HG03378 (cell line): ENCODE measurements around the gene DGKB.
"Not testable (repeated sequence)": the region's sequence is repeated elsewhere in the genome, so short reads cannot be mapped to it uniquely, and the experiment has no call there.

Experiments used
- ATAC-seq: cut with Tn5 transposase; IDR thresholded peaks from one replicate; pipeline ENCODE4 v1.9.1; 2021; ENCODE audit warnings: mild to moderate bottlenecking, moderate library complexity; ENCODE audit not compliant: unreplicated experiment

DGKB gene

DNA sequence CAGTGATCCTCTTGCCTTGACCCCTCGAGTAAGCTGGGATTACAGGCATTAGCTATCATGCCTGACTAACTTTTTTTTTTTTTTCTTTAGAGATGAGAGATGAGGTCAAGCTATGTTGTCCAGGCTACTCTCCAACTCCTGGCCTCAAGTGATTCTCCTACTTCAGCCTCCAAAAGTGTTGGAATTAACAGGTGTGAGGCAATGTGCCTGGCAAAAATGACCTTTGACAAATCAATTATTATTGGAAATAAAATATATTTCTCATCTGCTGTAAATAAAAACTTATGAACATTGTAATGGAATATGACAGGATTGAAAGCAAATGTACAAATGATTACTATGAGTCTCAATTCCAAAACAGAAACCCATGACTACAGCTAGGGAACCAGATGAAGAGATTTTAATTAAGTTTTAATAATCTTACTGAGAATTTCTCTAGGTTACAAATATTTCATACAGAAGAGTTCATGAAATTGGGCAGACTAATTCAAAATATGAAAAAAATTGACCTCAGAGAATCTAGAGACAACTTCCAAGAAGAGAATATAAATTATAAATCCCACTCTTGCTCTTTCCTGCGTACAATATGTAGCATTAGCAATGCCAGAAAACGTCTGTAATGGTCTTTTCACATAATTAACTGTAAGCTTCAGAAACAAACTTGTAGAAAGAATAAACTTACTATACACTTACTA, 414.7 kb downstream of the DGKB start:
- no peak for ATAC-seq

DNA sequence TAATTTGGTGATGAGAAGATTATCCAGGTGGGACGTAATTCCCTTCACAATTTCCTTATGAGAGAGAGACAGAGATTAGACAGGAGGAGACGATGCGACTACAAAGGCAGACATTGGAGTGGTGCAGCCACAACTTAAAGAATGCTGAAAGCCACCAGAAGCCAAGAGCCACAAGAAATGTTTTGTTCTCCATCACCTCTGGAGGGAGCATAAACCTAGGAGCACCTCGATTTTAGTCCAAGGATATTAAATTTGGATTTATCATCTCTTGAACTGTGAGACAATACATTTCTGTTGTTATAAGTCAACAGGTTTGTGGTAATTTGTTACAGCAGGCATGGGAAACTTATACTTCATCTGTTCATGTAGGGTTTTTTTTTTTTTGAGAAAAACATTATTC, 418.9 kb downstream of the DGKB start:
- no peak for ATAC-seq

DNA sequence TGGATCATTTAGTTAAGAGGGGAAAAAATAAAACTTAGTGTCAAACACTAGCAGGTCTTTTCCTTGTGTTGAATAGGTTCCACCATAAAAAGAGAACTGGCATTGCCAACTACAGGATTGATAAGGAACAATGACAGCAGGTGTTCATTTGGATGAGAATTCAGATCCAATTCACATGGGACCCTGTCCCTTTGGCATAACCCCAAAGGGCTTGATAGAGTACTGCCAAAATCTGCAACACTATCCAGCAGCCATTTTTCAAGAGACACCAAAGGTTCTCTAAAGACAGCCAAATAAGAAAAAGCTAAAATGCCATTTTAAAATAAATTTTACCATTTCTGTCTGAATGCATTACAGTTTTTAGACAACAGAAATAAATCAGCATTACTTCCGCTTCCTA, 422.3 kb downstream of the DGKB start:
- no peak for ATAC-seq

DNA sequence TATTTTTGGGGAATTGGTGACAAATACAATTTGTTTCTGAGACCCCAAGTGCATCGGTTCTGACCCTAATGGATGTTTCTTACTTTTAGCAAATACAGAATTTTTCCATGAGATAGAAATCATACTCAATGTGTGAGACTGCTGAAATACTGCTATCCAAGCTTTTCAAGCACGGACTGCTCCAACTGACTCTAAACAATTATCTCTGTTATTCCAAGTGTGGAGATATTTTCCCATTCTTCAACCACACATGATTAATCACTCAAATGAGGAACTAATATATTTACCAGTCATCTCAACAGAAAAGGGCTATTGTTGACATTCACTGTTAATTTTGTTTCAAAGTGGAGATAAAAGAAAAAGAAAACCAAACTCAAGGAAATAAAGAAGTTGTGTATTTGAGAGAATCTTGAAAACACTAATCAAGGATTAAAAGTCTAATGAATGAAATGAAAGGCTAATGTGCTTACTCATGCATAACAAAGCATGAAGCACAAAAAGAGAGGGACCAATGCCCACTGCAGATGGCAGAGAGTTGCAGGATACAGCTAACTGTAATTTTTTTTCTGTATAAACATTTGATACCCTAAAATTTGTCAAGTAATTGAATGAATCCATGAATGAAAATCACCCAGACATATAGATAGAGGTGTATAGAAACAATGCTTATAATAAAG, 423.6 kb downstream of the DGKB start:
- ATAC-seq: no peak

DNA sequence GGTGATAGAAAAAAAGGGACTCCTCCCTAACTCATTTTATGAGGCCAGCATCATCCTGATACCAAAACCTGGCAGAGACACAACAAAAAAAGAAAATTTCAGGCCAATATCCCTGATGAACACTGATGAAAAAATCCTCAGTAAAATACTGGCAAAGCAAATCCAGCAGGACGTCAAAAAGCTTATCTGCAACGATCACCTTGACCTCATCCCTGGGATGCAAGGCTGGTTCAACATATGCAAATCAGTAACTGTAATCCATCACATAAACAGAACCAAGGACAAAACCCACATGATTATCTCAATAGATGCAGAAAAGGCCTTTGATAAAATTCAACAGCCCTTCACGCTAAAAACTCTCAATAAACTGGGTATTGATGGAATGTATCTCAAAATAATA, 440.8 kb downstream of the DGKB start:
- not testable (repeated sequence) for ATAC-seq

DNA sequence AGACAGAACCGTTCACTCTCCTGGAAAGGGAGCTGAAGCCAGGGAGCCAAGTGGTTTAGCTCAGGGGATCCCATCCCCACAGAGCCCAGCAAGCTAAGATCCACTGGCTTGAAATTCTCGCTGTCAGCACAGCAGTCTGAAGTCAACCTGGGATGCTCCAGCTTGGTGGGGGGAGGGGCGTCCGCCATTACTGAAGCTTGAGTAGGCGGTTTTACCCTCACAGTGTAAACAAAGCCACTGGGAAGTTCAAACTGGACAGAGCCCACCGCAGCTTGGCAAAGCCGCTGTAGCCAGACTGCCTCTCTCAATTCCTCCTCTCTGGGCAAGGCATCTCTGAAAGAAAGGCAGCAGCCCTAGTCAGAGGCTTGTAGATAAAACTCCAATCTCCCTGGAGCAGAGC, 443.7 kb downstream of the DGKB start:
- not testable (repeated sequence) for ATAC-seq

DNA sequence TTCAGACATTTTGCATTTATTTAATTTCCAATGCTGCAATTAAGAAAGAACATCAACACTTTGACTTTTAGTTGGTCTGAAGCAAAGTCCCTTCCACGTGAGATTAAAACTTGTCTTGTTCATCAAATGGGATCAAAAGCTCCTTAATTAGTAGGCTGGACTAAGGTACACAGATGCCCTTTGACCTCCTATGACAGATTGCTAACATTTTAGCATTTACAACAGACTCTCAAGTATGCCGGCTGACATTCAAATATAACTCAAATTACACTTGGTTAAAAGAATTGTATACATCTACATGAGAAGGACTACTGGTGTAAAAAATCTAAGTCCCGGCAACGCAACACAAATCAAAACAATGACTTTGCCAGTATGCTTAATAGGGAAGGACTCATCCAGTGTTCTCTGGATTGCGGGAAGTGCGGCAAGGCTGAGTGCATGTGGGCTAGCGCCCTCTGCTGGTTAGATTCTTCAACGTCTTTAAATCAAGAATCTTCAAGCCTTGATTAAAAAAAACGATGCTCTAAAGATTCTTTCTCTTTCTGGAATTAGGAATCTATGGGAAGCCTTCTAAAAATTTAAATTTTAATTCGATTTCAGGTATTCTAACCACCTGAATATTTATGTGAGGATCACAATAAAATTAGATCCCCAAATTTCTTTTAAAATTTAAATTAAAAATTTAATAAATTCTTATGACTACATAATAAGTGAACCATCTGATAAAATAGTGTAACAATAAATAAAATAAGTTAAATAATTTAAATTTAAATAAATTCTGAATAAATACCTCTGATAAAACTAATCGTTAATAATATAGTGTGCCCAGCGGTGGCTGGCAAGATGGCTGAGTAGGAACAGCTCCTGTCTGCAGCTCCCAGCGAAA, 444.7 kb downstream of the DGKB start:
- ATAC-seq: peak; percentile 65

DNA sequence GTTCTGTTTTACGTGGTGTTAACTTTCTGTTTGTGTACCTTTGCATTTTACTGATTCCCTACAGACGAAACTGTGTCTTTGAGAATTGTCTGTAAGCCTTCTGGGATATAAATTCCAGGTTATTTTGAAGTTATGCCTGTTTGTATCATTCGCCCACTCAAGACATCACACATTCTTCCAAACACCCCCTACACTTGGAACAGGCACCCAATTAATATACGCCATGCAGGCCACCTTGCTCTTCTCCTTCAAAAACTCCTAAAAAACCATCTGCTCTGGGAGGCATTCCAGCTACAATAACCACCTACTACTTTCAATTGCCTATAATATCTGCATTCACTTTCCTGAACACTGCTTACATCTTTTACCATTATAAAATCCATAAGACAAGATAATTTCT, 453.3 kb downstream of the DGKB start:
- ATAC-seq: no peak

DNA sequence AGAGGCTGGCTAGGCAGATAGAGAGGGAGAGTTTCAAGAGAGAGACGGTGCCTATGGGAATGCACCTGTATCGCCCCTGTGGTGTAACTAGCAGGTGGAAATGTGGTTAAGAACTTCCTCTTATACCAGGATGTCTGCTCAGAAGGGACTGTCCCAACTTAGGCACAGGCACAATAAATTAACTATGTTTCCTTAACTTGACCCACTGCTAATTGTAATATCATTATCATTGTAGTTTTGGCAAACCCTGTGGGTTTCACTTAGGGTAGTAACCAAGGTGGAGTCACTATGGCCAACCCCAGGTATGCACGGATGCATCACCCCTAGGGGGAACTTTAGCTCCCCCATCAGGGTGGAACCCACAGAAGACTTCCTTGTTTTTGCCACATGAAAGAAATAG, 455.7 kb downstream of the DGKB start:
- no peak for ATAC-seq

DNA sequence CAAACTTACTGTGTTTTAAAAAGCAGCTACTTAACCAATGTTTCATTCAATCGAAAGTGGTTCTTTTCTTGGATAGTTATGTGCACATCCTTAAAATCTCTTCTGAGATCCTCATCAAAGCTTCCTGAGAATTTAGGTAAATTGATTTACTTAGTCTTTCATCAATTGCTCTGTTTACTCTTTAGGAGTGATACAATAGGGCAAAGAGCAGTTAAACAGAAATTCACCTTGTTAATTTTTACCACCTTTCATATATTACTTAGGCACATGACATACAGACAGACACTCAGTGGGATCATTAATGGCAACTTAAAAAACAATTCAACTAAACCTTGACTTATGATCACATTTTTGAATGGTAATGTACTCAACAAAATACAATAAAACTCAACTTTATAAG, 456.3 kb downstream of the DGKB start:
- ATAC-seq: no peak

DNA sequence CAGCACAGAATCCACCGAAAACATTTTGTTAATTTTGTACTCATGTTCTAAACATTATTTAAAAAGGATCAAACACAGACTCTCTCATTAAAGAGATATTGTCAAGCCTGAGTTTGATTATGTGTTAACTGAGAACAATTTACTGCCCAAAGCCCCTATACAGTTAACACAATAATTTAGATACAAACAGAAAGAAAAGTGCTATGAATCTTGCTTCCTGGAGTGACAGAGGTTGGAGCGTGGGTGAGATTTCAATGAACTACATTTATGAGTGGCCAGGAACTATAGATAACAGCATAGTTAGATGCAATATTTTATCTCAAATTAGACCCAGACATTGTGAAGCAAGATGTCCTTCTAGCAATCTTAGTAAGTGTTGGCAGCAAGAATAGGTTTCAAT, 464.2 kb downstream of the DGKB start:
- no peak for ATAC-seq

DNA sequence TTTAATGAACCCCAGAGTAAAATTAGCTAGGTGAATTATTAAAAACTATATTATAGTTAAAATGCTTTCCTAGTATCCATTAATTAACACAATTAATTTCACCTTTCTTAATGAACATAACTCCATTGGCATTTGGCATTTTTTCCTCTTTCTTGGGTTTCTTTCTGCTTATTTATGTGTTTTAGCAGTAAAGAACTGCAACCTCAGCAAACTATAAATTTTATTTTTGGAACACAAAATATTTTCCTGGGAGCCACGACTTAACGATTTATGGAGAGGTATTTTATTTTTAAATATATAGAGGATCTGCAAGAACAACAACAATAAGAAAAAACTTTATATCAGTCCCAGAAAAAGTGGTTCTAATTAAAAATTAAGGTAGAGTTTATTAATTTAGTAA, 465.7 kb downstream of the DGKB start:
- no peak for ATAC-seq

DNA sequence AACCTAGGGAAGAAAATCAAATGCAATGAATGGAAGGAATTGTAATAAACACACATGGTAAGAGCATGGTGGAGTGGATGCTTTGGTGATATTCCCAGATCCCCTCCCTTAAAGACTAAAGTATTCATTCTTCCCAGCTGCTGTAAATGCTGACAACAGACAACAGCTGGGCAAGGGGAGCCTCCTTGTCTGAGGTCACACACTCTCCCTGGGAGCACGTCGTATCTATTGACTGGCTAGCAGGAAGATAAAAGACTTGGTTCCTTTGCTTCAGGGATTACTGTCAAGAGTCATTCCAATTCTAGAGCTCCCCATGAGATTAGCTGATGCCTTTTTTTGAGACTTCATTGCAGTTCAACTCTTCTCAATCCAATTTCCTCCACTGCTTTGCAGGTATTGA, 469.6 kb downstream of the DGKB start:
- no peak for ATAC-seq

DNA sequence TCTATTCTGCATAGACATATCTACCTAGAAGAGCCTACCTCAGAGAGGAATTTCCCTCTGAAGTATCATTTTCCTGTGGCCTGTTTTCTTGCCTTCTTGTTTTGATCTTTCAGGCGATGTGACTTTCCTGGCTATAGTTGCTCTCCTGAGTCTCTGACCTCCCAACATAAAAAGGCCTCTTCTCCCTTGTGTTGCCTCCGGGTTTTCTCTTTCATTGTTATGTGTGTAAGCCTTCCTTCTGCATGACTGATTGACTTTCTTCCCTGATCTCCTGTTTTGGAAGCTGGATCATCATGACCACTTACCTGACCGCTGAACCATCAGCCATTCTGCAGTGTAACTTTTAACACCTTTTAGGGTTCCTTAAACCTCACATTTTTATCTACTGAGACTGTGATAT, 471.6 kb downstream of the DGKB start:
- no peak for ATAC-seq

DNA sequence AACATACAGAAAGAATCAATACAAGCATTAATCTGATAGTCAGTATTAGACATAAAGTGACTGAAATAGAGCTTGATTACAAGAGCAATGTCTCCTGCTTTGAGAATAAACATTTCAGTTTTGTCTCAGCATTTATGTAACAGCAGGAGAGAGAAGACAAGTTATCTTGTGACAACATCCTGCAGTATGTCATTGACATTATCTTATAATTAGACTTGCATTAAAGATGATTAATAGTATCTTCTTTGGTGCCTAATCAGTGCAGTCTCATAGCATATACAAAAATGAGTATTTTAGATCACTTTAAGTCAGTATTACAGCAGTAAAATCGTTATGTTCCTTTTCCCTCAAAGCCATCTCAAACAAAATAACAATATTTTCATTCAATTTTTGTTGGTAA, 477.0 kb downstream of the DGKB start:
- ATAC-seq: no peak

DNA sequence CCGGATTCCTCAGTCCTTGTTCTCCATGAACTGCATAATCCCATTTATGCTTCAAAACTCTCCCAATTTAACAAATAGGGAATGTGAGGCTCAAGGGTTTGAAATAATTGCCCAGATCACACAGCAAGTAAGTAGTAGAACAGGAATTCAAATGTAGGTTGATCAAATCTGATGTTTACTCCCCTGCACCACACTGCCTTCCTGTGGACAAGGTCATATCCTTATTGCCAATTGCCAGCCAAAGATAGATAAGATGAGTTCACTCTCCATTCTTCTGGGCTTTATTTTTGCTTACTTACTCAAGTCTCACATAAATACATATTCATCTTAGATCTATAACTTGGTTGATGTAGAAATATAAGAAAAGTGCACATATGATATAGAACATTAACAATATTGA, 477.9 kb downstream of the DGKB start:
- ATAC-seq: no peak

DNA sequence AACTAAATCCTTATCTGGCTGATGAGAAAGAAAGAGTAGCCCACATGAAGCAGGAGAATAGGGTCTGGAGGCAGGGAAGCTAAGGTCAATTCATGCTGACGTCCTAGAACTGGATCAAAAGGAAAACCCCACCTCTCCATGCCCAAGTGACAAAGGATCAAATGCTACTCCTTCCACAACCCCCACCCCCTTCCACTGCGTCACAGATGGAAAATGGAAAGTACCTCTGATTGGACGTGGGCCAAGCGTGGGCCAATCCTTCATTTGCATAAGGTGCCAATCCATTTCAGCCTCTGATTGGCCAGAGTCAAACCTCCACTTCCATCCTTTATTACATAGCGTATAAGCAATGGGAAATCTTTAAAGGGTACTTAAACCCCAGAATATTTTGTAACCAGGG, 481.8 kb downstream of the DGKB start:
- no peak for ATAC-seq

DNA sequence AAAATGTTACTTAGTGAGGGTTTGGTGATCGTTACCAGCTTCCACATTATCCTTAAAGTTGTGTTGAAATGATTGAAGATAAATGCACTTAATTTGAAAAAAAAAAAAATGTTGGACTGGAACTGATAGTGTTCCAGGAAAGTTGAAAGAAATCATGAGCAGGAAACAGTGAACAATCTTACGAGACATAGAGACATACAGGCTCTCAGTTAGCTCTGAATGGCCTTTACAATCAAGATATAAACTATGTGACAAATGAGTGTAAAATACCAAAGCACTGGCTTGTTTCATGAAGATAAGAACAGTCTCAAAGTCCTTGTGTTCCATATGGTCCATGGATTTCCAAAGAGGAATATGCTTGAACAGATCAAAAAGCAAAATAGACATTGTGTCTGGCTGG, 483.0 kb downstream of the DGKB start:
- no peak for ATAC-seq

DNA sequence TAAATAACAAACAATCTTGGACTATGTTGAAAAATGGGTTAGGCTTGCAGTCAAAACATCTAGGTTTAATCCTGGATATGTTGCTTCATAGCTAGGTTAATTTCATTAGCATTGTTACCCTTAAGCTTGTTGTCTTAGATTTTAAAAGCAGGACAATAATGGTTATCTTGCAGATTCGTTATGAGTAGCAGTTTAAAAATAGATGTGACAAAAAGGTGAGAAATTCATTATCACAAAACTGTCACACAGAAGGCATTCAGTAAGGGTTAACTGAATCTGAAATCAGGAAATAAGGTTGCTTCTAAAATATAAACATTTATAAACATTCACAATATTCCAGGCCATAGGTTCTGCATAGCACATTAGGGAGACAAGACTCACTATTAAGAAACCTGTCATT, 483.9 kb downstream of the DGKB start:
- no peak for ATAC-seq

DNA sequence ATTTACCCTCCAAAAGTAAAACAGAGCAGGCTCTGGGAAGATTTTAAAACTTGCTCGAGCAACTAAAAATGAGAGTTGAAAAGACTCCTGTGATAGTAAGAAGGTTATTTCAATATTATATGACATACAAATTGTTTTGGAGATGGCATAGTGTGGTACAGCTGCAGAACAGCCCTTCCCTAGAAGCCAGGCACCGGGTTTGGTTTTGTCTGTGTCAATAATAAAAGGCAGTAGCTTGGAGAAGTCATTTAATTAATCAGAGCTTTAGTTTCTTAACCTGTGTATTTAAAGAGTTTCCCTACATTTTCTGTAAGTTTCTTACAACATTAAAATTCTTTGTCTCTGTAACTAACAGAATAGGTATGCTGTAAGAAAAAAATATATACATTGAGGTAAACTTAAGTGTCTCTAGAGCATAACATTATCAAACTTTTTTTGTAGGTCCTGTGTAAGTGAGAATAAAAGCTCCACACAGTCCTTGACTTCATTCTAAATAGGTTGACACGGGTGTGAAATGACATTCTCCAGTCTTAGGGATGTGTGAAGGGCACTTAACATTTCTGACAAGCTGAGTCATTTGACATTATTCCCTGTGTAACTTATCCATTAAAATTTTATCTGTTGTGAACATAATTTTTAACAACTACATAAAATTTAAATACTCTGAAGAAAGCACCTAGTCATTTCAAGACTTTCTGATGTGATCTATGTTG, 488.1 kb downstream of the DGKB start:
- no peak for ATAC-seq
